BJ (cell line): Measurements from ENCODE around the gene TOMM6. TPM values are rescaled to one million over a fixed set of nuclear protein-coding genes. Genes with fewer than 3 reads are reported as not detected.
"Not testable (repeated sequence)": the region's sequence is repeated elsewhere in the genome, so short reads cannot be mapped to it uniquely, and the experiment has no call there.

Experiments used
- CTCF ChIA-PET: fragments of 350-600 bp; formaldehyde crosslinking; extraction: SDS; loops from one replicate; lab custom pipeline; 2021; ENCODE audit warnings: antibody characterized with exemption, inconsistent platforms; lab: Yijun Ruan, JAX
- POLR2A ChIA-PET: fragments of 300-600 bp; sonication (Branson Sonifier 250); formaldehyde crosslinking; extraction: SDS; loops from one replicate; lab custom pipeline; 2021; ENCODE audit warnings: antibody characterized with exemption; lab: Charles Lee
- DNase-seq: peaks from one replicate; pipeline ENCODE4 v3.0.0-alpha.2; 2011; ENCODE audit warnings: low read depth
- H3K27me3 ChIP-seq: 2 replicates; pipeline ENCODE4 v1.6.0; 2011; ENCODE audit warnings: low read length; ENCODE audit not compliant: control insufficient read depth, insufficient read depth
- H3K36me3 ChIP-seq: 2 replicates; pipeline ENCODE4 v1.5.1; 2011; ENCODE audit warnings: low read length; ENCODE audit not compliant: control insufficient read depth, insufficient read depth
- H3K4me3 ChIP-seq: 2 replicates; pipeline ENCODE4 v1.5.1; 2011; ENCODE audit warnings: low read depth, mild to moderate bottlenecking, control low read depth, low read length
- polyA plus RNA-seq: library from polyadenylated mRNA; depleted of rRNA; stranded (reverse); fragments of >200 nt; gene quantifications from 2 replicates; pipeline ENCODE4 v1.2.3, GENCODE V29; 2011
- TF ChIP-seq, protein P1 (sequence below): IDR thresholded peaks from 2 replicates; pipeline ENCODE4 v1.5.1; 2011; ENCODE audit warnings: low read depth, mild to moderate bottlenecking, control low read depth, inconsistent platforms, low read length, moderate library complexity; ENCODE audit not compliant: insufficient read depth

Gene TOMM6
- polyA plus RNA-seq, 1 experiment, result 157 TPM

DNA sequence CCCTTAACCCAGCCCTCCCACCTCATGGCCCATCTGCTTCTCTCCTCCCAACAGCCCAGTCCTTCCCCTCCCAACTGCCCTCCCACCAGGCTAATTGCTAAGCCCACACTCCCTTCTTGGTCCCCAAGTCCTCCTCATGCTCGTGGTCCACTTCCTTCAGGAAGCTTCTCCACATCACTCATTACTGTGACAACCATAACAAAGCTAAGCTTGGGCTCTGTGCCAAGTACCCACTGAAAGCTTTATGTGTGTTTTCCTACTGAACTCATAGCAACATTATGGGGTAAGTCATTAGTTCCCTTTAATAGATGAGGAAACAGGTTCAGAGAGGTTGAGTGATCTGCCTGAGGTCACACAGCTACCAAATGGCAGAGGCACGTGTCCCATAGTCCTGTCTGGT, 24.0 kb upstream of the TOMM6 start:
- Histone ChIP-seq H3K36me3 (no peaks in the 10 kb centered on the region), H3K27me3 (peaks cover 1% of the 10 kb centered on the region; the same call in 1 of the 2 replicates), H3K4me3 (no peak overlapping the region)
- TF ChIP-seq, protein P1, sequence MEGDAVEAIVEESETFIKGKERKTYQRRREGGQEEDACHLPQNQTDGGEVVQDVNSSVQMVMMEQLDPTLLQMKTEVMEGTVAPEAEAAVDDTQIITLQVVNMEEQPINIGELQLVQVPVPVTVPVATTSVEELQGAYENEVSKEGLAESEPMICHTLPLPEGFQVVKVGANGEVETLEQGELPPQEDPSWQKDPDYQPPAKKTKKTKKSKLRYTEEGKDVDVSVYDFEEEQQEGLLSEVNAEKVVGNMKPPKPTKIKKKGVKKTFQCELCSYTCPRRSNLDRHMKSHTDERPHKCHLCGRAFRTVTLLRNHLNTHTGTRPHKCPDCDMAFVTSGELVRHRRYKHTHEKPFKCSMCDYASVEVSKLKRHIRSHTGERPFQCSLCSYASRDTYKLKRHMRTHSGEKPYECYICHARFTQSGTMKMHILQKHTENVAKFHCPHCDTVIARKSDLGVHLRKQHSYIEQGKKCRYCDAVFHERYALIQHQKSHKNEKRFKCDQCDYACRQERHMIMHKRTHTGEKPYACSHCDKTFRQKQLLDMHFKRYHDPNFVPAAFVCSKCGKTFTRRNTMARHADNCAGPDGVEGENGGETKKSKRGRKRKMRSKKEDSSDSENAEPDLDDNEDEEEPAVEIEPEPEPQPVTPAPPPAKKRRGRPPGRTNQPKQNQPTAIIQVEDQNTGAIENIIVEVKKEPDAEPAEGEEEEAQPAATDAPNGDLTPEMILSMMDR, result no peak
- POLR2A ChIA-PET, result no interaction called here
- CTCF ChIA-PET, result interaction anchor here (1.0 to 2.0 kb wide), 6 partner anchors 9 to 395 kb away, joined by 3 to 7 read pairs (median 6); partner anchors contain the start of gene TFEB
- no peak for DNase-seq

DNA sequence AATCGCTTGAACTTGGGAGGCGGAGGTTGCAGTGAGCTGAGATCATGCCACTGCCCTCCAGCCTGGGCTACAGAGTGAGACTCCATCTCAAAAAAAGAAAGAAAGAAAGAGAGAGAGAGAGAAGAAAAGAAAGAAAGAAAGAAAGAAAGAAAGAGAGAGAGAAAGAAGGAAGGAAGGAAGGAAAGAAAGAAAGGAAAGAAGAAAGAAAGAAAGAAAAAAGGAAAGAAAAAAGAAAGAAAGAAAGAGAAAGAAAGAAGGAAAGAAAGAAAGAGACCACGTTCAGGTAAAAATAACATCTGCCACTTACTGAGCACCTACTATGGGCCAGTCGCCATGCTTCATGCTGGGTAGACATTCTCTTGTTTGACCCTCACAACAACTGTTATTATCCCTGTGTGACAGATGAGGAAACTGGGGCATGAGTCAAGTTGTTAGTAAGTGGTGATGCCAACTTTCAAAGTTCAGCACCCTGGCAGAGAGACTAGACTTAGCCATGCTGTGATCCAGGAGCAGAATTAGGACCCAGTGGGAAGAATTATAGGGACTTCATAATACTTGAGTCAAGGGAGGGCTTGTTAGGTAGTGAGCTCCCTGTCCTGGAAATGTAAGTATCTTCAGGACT, 21.3 kb upstream of the TOMM6 start:
- CTCF ChIA-PET, result interaction anchor here (0.7 to 2.0 kb wide), 5 partner anchors 10 to 398 kb away, joined by 3 to 4 read pairs (median 3); no protein-coding TSS in a partner anchor
- DNase-seq, H3K27me3 ChIP-seq, H3K36me3 ChIP-seq, H3K4me3 ChIP-seq, POLR2A ChIA-PET: not testable (repeated sequence)

DNA sequence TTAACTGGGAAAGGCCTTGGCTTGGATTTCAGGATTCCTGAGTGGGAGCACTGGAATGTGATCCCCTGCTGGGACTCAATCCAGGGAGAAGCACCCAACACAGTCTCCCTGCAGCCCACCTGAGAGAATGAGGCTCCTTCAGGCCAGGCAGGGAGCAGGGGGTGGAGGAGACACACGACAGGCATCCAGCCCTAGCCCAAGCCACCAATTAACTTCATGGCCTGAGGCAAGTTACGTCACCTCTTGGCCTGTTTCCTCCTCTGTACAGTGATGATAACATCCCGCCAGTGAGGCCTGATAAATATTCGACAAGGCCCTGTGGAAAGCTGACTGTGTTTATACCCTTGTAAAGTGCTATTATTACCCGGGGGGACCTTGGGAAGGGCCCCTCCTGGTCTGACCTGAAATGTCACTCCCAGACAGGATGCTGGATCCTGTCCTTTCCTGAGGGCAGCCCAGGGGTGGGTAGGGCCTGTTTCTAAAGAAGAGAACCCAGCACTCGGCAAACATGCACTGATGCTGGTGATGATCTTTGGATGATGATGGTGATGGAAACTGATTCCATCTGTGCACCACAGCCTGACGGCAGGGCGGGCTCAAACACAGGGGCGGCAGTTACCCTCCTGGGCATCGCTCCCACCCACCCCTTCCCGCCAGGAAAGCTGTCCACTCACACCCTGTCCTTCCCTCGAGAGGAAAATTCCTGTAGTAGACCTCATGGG, 20.2 kb upstream of the TOMM6 start:
- no peaks in the 10 kb centered on the region for H3K27me3 ChIP-seq
- DNase-seq, result peak; percentile 80
- TF ChIP-seq, protein P1, result no peak
- CTCF ChIA-PET, result interaction anchor here (0.8 to 2.1 kb wide), 6 partner anchors 10 to 399 kb away, joined by 3 to 9 read pairs (median 4); partner anchors contain the start of genes TFEB and TOMM6
- H3K4me3 ChIP-seq, result no peak overlapping the region
- POLR2A ChIA-PET, result no interaction called here
- H3K36me3 ChIP-seq, result peaks cover 10% of the 10 kb centered on the region

DNA sequence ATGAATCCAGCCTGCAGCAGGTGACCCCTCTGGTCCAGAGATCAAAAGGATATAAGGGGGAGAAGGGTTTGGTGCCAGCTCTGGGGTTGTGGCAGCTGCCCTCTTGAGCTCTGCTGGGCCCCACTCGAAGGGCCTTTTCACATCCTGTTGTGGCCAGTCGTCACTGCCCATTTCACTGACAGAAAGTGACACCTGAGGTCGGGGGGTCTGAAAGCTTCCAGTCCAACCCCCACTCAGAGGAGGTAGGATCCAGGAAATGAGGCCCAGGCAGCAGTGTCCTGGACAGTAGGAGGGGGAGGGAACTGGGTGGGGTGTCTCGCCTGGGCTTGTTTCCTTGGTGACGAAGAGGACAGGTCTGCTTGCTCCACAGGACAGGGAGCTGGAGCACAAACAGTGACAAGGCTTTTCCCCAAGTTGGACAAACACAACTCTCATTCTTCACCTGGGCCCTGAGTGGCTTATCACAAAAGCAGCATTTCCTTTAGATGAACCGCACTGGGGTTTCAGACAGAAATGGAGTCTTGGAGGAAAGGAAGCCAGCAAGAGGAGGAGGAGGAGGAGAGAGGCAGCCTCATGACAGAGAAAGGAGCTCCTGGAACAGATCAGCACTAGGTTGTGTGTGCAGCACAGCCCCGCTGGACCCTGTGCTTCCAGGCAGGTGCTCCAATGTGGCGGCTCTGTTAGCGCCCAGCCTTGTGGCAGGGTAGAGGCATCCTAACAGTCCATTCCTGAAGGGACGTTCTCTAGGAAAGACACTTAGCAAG, 18.8 kb upstream of the TOMM6 start:
- Histone ChIP-seq H3K27me3 (no peaks in the 10 kb centered on the region), H3K36me3 (peaks cover 15% of the 10 kb centered on the region), H3K4me3 (no peak overlapping the region)
- DNase-seq, result no peak
- TF ChIP-seq, protein P1, result no peak
- POLR2A ChIA-PET, result no interaction called here
- CTCF ChIA-PET, result interaction anchor here (0.8 to 2.1 kb wide), 6 partner anchors 8 to 401 kb away, joined by 3 to 9 read pairs (median 5); partner anchors contain the start of genes TFEB and TOMM6

DNA sequence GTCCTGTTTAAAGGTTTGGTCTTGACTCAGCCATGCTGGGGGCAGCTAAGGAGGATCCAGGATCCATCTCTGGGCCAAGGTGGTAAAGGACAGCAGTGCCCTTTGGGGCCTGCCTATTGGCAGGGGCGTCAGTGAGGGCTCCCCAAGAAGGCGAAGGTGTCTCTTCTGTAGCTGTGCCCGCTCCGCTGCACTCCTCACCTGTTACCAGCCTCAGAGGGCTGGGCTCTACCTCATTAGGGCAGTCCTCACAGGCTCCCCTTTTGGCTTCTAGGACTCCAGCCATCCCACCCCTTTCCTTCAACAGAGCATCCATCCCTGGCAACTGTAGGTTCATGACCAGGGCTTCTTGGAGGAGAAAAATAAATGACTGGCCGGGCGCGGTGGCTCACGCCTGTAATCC, 18.1 kb upstream of the TOMM6 start:
- H3K4me3 ChIP-seq, result no peak overlapping the region
- POLR2A ChIA-PET, result no interaction called here
- no peak for DNase-seq
- TF ChIP-seq, protein P1, result no peak
- H3K27me3 ChIP-seq, result no peaks in the 10 kb centered on the region
- CTCF ChIA-PET, result interaction anchor here (1.3 to 2.1 kb wide), 3 partner anchors 7 to 401 kb away, joined by 4 to 7 read pairs (median 6); no protein-coding TSS in a partner anchor
- peaks cover 16% of the 10 kb centered on the region for H3K36me3 ChIP-seq
